ENCODE results near the gene KLHL7.

Gene KLHL7

GRCh38 chr7:23210506-23210905 is 104.9 kb downstream of the KLHL7 start:
- TF ChIP-seq TOX (CRISPR knock-in tag; IDR thresholded peaks at IDR 0.05; ENCODE audit: borderline replicate concordance) = no peak
- no peak for ATAC-seq

GRCh38 chr7:23211589-23211988 is 106.0 kb downstream of the KLHL7 start:
- no peak for TF ChIP-seq ZNF565 (CRISPR knock-in tag; conservative IDR thresholded peaks at IDR 0.05; ENCODE audit: low read depth)
- no peak for TF ChIP-seq ARNTL (CRISPR knock-in tag; IDR thresholded peaks at IDR 0.05; ENCODE audit: borderline replicate concordance, low read depth)
- TF ChIP-seq ZNF8 (CRISPR knock-in tag; IDR thresholded peaks at IDR 0.05) = no peak
- no peak for TF ChIP-seq BACH2 (CRISPR knock-in tag; IDR thresholded peaks at IDR 0.05; ENCODE audit: borderline replicate concordance)
- no peak for TF ChIP-seq ISL1 (CRISPR knock-in tag; IDR thresholded peaks at IDR 0.05)
- no peak for TF ChIP-seq ZFP3 (CRISPR knock-in tag; IDR thresholded peaks at IDR 0.05)
- no peak for TF ChIP-seq GLIS3 (CRISPR knock-in tag; IDR thresholded peaks at IDR 0.05)
- no peak for TF ChIP-seq SNAI2 (CRISPR knock-in tag; IDR thresholded peaks at IDR 0.05)
- no peak for TF ChIP-seq TCF4 (CRISPR knock-in tag; IDR thresholded peaks at IDR 0.05; ENCODE audit: borderline replicate concordance)
- no peak for ATAC-seq

GRCh38 chr7:23212395-23212794 is 106.8 kb downstream of the KLHL7 start:
- no peak for ATAC-seq
- TF ChIP-seq CREB5 (CRISPR knock-in tag; IDR thresholded peaks at IDR 0.05; ENCODE audit: low read depth) (no peak), CSDC2 (CRISPR knock-in tag; IDR thresholded peaks at IDR 0.05) (no peak), ARNTL (CRISPR knock-in tag; IDR thresholded peaks at IDR 0.05; ENCODE audit: borderline replicate concordance, low read depth) (no peak), CSRNP3 (CRISPR knock-in tag; IDR thresholded peaks at IDR 0.05) (no peak), GLIS3 (CRISPR knock-in tag; IDR thresholded peaks at IDR 0.05) (no peak), ZNF70 (CRISPR knock-in tag; IDR thresholded peaks at IDR 0.05) (no peak), BACH2 (CRISPR knock-in tag; IDR thresholded peaks at IDR 0.05; ENCODE audit: borderline replicate concordance) (no peak), ZNF565 (CRISPR knock-in tag; conservative IDR thresholded peaks at IDR 0.05; ENCODE audit: low read depth) (no peak), RARB (CRISPR knock-in tag; IDR thresholded peaks at IDR 0.05) (no peak), PATZ1 (CRISPR knock-in tag; IDR thresholded peaks at IDR 0.05; ENCODE audit: borderline replicate concordance) (no peak), OSR1 (CRISPR knock-in tag; IDR thresholded peaks at IDR 0.05) (no peak), ZNF8 (CRISPR knock-in tag; IDR thresholded peaks at IDR 0.05) (no peak)

- no peak for ATAC-seq
- TF ChIP-seq POU6F1 (CRISPR knock-in tag; IDR thresholded peaks at IDR 0.05; ENCODE audit: borderline replicate concordance, low read depth) (no peak), OSR1 (CRISPR knock-in tag; IDR thresholded peaks at IDR 0.05) (no peak), ZNF70 (CRISPR knock-in tag; IDR thresholded peaks at IDR 0.05) (no peak)
Observed at GRCh38 chr7:23212841-23213240, 107.3 kb downstream of the KLHL7 start.

- ATAC-seq = no peak
- no peak for TF ChIP-seq CSRNP3 (CRISPR knock-in tag; IDR thresholded peaks at IDR 0.05)
- no peak for TF ChIP-seq CSDC2 (CRISPR knock-in tag; IDR thresholded peaks at IDR 0.05)
- no peak for TF ChIP-seq ESRRG (CRISPR knock-in tag; IDR thresholded peaks at IDR 0.05)
- TF ChIP-seq PATZ1 (CRISPR knock-in tag; IDR thresholded peaks at IDR 0.05; ENCODE audit: borderline replicate concordance) = no peak
- no peak for TF ChIP-seq SNAI2 (CRISPR knock-in tag; IDR thresholded peaks at IDR 0.05)
- TF ChIP-seq BACH2 (CRISPR knock-in tag; IDR thresholded peaks at IDR 0.05; ENCODE audit: borderline replicate concordance) = no peak
- TF ChIP-seq ZNF70 (CRISPR knock-in tag; IDR thresholded peaks at IDR 0.05) = no peak
- TF ChIP-seq ZC3H10 (CRISPR knock-in tag; IDR thresholded peaks at IDR 0.05) = no peak
- no peak for TF ChIP-seq ZFP30 (CRISPR knock-in tag; IDR thresholded peaks at IDR 0.05)
Observed at GRCh38 chr7:23213755-23214154, 108.2 kb downstream of the KLHL7 start.

Measured in SK-N-SH treated with all-trans-retinoic acid at 6 μM for 48 hours (cell line).